DLD1 (cell line): ENCODE measurements around the gene CORIN.
"Not testable (repeated sequence)": the region's sequence is repeated elsewhere in the genome, so short reads cannot be mapped to it uniquely, and the experiment has no call there.

Source experiments
- in situ Hi-C: cut with HindIII; loops from 2 replicates; pipeline ENCODE4 v1.10.0; 2017; ENCODE audit warnings: low sequenced_read_pairs

Gene CORIN

GRCh38 chr4:47572981-47573380 is 264.9 kb downstream of the CORIN start:
- in situ Hi-C loops: no loop called here

- in situ Hi-C loops: no loop called here
Observed at GRCh38 chr4:47570816-47571215, 267.1 kb downstream of the CORIN start.

- in situ Hi-C loops: no loop called here
Observed at GRCh38 chr4:47567511-47567910, 270.4 kb downstream of the CORIN start.

GRCh38 chr4:47566969-47567368 is 270.9 kb downstream of the CORIN start:
- in situ Hi-C loops: no loop called here

GRCh38 chr4:47566566-47566965 is 271.3 kb downstream of the CORIN start:
- in situ Hi-C loops: no loop called here

- in situ Hi-C loops: no loop called here
Observed at GRCh38 chr4:47562297-47562696, 275.6 kb downstream of the CORIN start.

GRCh38 chr4:47561331-47561730 is 276.5 kb downstream of the CORIN start:
- in situ Hi-C loops: no loop called here

GRCh38 chr4:47560682-47561081 is 277.2 kb downstream of the CORIN start:
- in situ Hi-C loops: no loop called here

- in situ Hi-C loops: no loop called here
Observed at GRCh38 chr4:47557255-47557654, 280.6 kb downstream of the CORIN start.

GRCh38 chr4:47555920-47556319 is 281.9 kb downstream of the CORIN start:
- in situ Hi-C loops: not testable (repeated sequence)

- in situ Hi-C loops: no loop called here
Observed at GRCh38 chr4:47553329-47554125, 284.3 kb downstream of the CORIN start.

- in situ Hi-C loops: no loop called here
Observed at GRCh38 chr4:47551682-47552081, 286.2 kb downstream of the CORIN start.

- in situ Hi-C loops: no loop called here
Observed at GRCh38 chr4:47550899-47551548, 286.8 kb downstream of the CORIN start.

GRCh38 chr4:47550357-47550756 is 287.5 kb downstream of the CORIN start:
- in situ Hi-C loops: not testable (repeated sequence)
